HG02610 (cell line): ENCODE results near the gene KRAS.

Experiments
- ATAC-seq: cut with Tn5 transposase; IDR thresholded peaks from one replicate; pipeline ENCODE4 v1.9.1; 2021; ENCODE audit warnings: mild to moderate bottlenecking, moderate library complexity; ENCODE audit not compliant: unreplicated experiment

KRAS gene

DNA sequence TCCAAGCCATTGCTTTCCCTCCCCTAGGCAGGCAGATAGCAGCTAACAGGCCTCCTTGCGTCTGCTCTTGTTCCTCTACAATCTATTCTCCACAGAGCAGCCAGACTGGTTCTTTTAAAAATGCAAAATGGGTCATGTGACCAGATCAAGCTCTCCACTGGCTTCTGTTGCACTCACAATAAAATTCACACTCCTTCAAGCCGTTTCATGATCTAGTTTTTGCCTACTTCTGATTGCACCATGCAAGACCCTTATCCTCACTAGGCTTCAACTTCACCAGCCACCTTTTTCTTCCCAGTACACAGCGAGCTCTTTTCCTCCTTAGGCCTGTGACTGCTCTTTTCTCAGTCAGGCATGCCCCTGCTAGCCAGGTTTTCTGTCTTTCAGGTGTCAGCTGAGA, 6.1 kb upstream of the KRAS start:
- no peak for ATAC-seq

- no peak for ATAC-seq
These were observed 5.3 kb upstream of the KRAS start for GRCh38 chr12:25256005-25256404.

GRCh38 chr12:25254271-25254880, 3.6 kb upstream of the KRAS start:
- no peak for ATAC-seq

GRCh38 chr12:25253371-25254068, 2.8 kb upstream of the KRAS start:
- ATAC-seq: no peak

DNA sequence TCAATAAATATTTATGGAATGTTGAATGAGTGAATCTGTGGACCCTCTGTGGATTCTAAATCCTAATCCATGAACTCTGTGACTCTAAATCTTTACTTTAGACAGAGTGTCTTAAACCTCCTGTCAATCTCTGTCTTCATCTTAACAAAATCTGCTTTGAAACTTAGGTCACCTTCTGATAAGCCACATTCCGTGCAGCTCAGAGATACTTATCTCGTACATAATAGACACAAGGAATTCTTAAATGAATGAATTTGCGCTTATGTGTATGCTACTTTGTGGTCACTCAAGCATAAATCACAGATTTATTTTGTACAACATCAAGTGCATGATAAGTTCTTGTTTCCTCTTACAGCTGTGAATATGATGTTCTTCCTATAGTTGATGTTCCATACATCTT, 2.2 kb upstream of the KRAS start:
- ATAC-seq: no peak

DNA sequence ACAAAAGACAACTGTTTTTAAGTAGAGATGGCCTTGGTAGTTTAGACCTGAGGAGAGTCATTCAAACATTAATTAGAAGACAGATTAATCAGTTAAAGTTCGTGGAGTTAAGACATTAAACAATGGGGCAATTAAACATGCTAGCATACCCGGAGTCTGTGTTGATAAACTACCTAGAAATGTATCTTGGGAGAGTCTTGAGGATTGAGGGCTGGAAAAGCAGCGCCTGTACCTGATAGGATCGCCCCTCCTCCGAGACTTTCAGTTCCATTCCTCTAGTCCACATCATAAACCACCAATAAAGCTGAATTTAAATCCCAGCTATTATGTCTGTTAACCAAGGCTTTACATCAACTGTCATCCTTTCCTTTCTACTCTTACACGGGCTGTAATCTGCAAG, 1.0 kb upstream of the KRAS start:
- ATAC-seq: no peak

DNA sequence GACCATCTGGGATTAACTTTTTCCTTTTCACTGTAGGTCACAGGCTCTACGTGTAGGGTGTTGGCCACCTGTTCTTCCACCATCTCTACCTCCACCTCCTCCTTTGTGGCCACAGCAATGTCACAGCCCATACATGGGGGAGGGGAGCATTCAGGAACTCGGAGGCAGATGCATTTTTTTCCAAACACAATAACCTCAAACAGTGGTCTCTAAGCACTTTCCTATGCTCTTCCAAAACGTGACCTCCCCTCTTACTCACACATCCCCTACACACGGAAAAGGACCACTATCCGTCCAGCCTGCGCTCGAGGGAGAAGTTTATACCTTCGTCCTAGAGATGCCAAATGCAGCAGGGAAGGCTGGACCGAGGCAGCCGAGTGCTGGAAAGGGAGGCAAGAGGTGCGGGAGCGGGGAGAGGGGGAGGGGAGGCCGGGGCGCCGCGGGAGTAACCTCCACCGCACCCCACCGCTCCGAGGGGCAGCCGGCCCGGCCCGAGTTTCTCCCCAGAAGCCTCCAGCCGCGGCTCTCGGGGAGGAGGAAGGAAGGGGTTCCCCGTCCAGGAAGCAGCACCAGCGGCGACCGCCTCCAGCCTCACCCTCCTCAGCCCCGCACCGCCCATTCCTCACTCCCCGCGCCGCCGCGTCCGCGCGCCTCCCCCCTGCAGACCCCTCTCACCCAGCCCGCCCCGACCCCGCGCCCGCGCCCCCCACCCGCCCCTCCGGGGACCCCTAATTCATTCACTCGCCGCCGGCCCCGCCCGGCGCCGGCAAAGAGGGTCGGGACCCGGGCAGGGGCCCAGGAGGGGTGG, 594 bp downstream of the KRAS start:
- peak; percentile 33 for ATAC-seq

- ATAC-seq: no peak
These were observed 2.0 kb downstream of the KRAS start for GRCh38 chr12:25248732-25249131.

DNA sequence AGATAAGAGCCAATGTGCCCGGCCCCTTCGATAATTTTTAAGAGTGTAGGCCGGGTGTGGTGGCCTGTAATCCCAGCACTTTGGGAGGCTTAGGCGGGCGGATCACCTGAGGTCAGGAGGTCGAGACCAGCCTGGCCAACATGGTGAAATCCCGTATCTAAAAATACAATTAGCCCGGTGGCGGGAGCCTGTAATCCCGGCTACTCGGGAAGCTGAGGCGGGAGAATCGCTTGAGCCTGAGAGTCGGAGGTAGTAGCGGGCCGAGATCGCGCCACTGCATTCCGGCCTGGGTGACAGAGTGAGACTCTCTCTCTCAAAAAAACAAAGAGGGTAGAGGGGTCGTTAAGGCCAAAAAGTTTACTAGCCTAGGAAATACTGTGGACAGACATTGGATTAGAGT, 2.6 kb downstream of the KRAS start:
- ATAC-seq: no peak

DNA sequence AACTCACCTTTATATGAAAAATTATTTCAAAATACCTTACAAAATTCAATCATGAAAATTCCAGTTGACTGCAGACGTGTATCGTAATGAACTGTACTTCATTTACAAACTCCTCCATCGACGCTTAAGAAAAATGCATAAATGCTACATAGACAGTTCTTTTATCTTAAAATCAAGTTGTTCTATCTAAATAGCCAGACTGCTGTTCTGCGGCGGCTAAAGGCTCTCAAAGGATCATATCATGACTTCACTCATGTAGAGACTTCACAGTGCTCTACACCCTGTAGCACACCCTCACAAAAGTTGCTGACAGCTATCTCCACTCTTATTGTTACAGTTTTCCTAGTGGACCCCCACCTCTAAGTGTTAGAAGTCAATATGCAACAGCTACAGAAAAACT, 5.2 kb downstream of the KRAS start:
- no peak for ATAC-seq

- no peak for ATAC-seq
These were observed 7.1 kb downstream of the KRAS start for GRCh38 chr12:25243680-25243990.

GRCh38 chr12:25242981-25243679, 7.6 kb downstream of the KRAS start:
- no peak for ATAC-seq

DNA sequence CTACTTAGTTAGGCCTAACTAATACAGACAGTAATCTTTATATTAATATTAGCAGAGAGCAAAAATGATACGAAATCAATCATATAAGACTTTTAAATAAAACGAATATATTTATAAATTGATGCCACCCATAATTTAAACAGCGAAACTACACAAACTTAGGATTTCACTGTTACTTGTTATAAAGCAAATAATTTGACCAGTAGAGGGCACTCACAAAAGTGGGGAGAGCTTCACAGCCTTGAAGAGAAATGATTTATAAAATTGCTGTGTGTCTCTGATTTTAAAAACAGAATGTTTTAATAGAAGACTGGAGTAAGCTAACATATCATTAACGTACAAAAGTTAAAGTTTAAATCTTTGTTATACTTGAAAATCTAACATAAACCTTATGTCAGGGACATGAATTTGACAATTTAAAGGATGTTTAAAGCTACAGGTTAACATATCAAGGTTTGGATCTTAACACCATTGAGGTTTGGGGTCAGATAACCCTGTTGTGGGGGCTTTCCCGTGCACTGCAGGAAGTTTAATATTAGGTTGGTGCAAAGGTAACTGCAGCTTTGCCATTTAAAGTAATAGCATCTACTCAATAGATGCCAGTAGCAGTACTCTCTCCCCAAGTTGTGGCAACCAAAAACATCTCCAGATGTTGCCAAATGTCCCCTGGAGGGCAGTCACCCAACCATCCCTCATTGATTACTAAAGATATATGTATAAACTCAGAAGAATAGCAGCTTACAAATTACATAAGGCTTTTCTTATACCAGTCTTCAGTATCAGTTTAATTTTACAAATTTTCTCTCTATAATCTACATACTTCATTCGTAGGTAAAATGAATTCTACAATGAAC, 9.3 kb downstream of the KRAS start:
- ATAC-seq: peak; percentile 51

GRCh38 chr12:25236626-25237025, 14.1 kb downstream of the KRAS start:
- no peak for ATAC-seq

DNA sequence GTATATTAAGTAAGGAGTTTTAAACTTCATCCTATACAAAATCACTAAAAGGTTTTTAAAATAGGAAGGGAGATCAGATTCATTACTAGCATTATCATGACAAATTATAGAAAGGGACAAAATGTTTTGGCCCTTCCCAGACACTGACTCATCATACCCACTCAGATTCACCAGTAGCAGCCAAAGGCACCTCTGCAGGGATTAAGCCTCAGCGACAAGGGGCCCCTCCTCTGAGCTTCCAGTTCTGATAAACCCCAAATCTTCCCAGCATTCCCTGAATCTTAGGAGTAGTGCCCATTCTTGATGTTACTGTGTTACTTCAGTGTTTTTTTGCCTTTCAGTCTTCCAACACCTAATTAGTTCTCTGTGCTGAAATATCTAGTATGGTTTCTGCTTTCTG, 14.5 kb downstream of the KRAS start:
- no peak for ATAC-seq

- no peak for ATAC-seq
These were observed 37.4 kb downstream of the KRAS start for GRCh38 chr12:25213338-25213737.

DNA sequence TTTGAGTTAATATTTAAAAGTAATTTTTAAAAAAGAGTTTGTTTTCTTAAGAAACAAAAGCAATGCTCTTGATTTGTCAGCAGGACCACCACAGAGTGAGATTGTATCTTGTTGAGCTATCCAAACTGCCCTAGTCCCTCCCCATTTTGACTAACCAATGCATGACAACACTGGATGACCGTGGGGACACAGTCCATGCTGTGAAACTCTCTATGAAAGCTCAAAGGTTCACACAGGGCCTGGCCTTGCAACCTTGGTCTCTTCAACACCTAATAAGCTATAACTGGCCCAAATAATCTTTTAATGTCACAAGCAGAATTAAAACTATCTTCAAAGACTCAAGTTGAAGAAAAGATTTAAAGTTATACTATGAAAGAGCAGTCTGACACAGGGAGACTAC, 42.2 kb downstream of the KRAS start:
- no peak for ATAC-seq

GRCh38 chr12:25207846-25208245, 42.9 kb downstream of the KRAS start:
- ATAC-seq: no peak

- ATAC-seq: no peak
These were observed 43.3 kb downstream of the KRAS start for GRCh38 chr12:25207411-25207810.

GRCh38 chr12:25202137-25202536, 48.6 kb downstream of the KRAS start:
- no peak for ATAC-seq

GRCh38 chr12:25200703-25201102, 50.0 kb downstream of the KRAS start:
- no peak for ATAC-seq
